ENCODE data around the gene ANK3. TPM values are rescaled to one million over a fixed set of nuclear protein-coding genes. Genes with fewer than 3 reads are reported as not detected.

Gene ANK3
- polyA plus RNA-seq, 1 donor from 2014 or later: 114 TPM

DNA sequence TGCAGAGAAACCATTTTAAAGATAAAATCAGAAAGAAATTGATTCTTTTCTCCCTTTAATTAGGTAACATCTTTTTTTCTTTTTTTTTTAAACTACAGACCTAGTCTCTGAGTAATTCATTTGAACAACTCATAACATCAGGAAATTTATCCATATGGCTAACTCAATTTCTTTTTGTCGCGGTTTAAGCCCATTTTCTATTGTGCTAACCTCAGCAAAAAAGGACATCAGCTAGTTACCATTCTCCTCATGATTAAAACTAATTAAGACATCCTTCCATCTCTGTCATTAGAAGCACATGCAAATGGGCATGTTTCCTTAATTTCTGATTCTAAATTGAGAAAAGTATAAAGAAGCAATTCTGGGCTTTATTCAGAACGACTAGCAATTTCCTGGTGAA, 57.8 kb downstream of the ANK3 start:
- no peaks in the 10 kb centered on the region for H3K9me2 ChIP-seq (ENCODE audit: insufficient read depth, low read length)
- H4K20me1 ChIP-seq (ENCODE audit: insufficient read depth): peaks cover 6% of the 10 kb centered on the region
- no peaks in the 10 kb centered on the region for H3K9me3 ChIP-seq (ENCODE audit: low read length)
- H3K27me3 ChIP-seq (ENCODE audit: insufficient read depth, low read depth, low read length): no peaks in the 10 kb centered on the region
- no peak overlapping the region for H2AFZ ChIP-seq (ENCODE audit: low read depth, low read length)
- no peak overlapping the region for H3K27ac ChIP-seq (ENCODE audit: low read length)
- H3K9ac ChIP-seq (ENCODE audit: low read length): no peak overlapping the region
- TF ChIP-seq POLR2AphosphoS5 (IDR thresholded peaks at IDR 0.05): no peak
- no peak for TF ChIP-seq RAD21 (conservative IDR thresholded peaks at IDR 0.05)
- no peak for TF ChIP-seq EP300 (conservative IDR thresholded peaks at IDR 0.05; ENCODE audit: poor library complexity, severe bottlenecking)
- TF ChIP-seq TAF1 (IDR thresholded peaks at IDR 0.05; ENCODE audit: low read depth): no peak
- no peaks in the 10 kb centered on the region for H3F3A ChIP-seq (ENCODE audit: insufficient read depth, low read length, poor library complexity, severe bottlenecking)
- peaks cover 2% of the 10 kb centered on the region for H3K79me2 ChIP-seq (replicated peaks; ENCODE audit: insufficient read depth, low read length)
- H3K36me3 ChIP-seq (ENCODE audit: insufficient read depth, low read length): no peaks in the 10 kb centered on the region
- no peak overlapping the region for H3K4me3 ChIP-seq (ENCODE audit: low read length)
- no peak overlapping the region for H3K4me2 ChIP-seq (ENCODE audit: low read length)

GRCh38 chr10:60323162-60323561, 66.5 kb downstream of the ANK3 start:
- Histone ChIP-seq H3K9me2 (ENCODE audit: insufficient read depth, low read length) (no peaks in the 10 kb centered on the region), H4K20me1 (ENCODE audit: insufficient read depth) (peaks cover 15% of the 10 kb centered on the region), H3K27ac (ENCODE audit: low read length) (no peak overlapping the region), H3K4me2 (ENCODE audit: low read length) (no peak overlapping the region), H3K27me3 (ENCODE audit: insufficient read depth, low read depth, low read length) (no peaks in the 10 kb centered on the region), H3F3A (ENCODE audit: insufficient read depth, low read length, poor library complexity, severe bottlenecking) (no peaks in the 10 kb centered on the region), H3K9ac (ENCODE audit: low read length) (no peak overlapping the region), H3K4me3 (ENCODE audit: low read length) (no peak overlapping the region), H3K36me3 (ENCODE audit: insufficient read depth, low read length) (no peaks in the 10 kb centered on the region), H2AFZ (ENCODE audit: low read depth, low read length) (no peak overlapping the region), H3K79me2 (replicated peaks; ENCODE audit: insufficient read depth, low read length) (no peaks in the 10 kb centered on the region), H3K9me3 (ENCODE audit: low read length) (no peaks in the 10 kb centered on the region)
- TF ChIP-seq MXI1 (conservative IDR thresholded peaks at IDR 0.05; ENCODE audit: poor library complexity, severe bottlenecking) (no peak), POLR2AphosphoS5 (IDR thresholded peaks at IDR 0.05) (no peak), REST (IDR thresholded peaks at IDR 0.05; ENCODE audit: borderline replicate concordance) (no peak)

GRCh38 chr10:60320666-60321065, 69.0 kb downstream of the ANK3 start:
- no peak overlapping the region for H3K27ac ChIP-seq (ENCODE audit: low read length)
- no peaks in the 10 kb centered on the region for H3K27me3 ChIP-seq (ENCODE audit: insufficient read depth, low read depth, low read length)
- no peaks in the 10 kb centered on the region for H3K36me3 ChIP-seq (ENCODE audit: insufficient read depth, low read length)
- no peak overlapping the region for H2AFZ ChIP-seq (ENCODE audit: low read depth, low read length)
- H3K9ac ChIP-seq (ENCODE audit: low read length): no peak overlapping the region
- H3K4me2 ChIP-seq (ENCODE audit: low read length): no peak overlapping the region
- TF ChIP-seq RAD21 (conservative IDR thresholded peaks at IDR 0.05): no peak
- no peak for TF ChIP-seq EZH2 (IDR thresholded peaks at IDR 0.05; ENCODE audit: borderline replicate concordance, insufficient read depth, low read length, poor library complexity, severe bottlenecking)
- TF ChIP-seq, protein P1, sequence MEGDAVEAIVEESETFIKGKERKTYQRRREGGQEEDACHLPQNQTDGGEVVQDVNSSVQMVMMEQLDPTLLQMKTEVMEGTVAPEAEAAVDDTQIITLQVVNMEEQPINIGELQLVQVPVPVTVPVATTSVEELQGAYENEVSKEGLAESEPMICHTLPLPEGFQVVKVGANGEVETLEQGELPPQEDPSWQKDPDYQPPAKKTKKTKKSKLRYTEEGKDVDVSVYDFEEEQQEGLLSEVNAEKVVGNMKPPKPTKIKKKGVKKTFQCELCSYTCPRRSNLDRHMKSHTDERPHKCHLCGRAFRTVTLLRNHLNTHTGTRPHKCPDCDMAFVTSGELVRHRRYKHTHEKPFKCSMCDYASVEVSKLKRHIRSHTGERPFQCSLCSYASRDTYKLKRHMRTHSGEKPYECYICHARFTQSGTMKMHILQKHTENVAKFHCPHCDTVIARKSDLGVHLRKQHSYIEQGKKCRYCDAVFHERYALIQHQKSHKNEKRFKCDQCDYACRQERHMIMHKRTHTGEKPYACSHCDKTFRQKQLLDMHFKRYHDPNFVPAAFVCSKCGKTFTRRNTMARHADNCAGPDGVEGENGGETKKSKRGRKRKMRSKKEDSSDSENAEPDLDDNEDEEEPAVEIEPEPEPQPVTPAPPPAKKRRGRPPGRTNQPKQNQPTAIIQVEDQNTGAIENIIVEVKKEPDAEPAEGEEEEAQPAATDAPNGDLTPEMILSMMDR (IDR thresholded peaks at IDR 0.05; ENCODE audit: poor library complexity, severe bottlenecking): no peak
- no peak for TF ChIP-seq SMC3 (conservative IDR thresholded peaks at IDR 0.05; ENCODE audit: poor library complexity)
- no peak for TF ChIP-seq EP300 (conservative IDR thresholded peaks at IDR 0.05; ENCODE audit: poor library complexity, severe bottlenecking)
- no peak for TF ChIP-seq MXI1 (conservative IDR thresholded peaks at IDR 0.05; ENCODE audit: poor library complexity, severe bottlenecking)
- no peak for TF ChIP-seq REST (IDR thresholded peaks at IDR 0.05; ENCODE audit: borderline replicate concordance)
- TF ChIP-seq TAF1 (IDR thresholded peaks at IDR 0.05; ENCODE audit: low read depth): no peak
- TF ChIP-seq POLR2AphosphoS5 (IDR thresholded peaks at IDR 0.05): no peak
- H4K20me1 ChIP-seq (ENCODE audit: insufficient read depth): peaks cover 9% of the 10 kb centered on the region
- H3K9me2 ChIP-seq (ENCODE audit: insufficient read depth, low read length): no peaks in the 10 kb centered on the region
- no peak overlapping the region for H3K4me3 ChIP-seq (ENCODE audit: low read length)
- H3K79me2 ChIP-seq (replicated peaks; ENCODE audit: insufficient read depth, low read length): no peaks in the 10 kb centered on the region
- H3F3A ChIP-seq (ENCODE audit: insufficient read depth, low read length, poor library complexity, severe bottlenecking): no peaks in the 10 kb centered on the region
- H3K9me3 ChIP-seq (ENCODE audit: low read length): no peaks in the 10 kb centered on the region
